Effector CD8-positive, alpha-beta T cell (primary cell): ENCODE measurements around the gene P2RY12.

Experiments used
- DNase-seq: peaks from one replicate; lab custom pipeline; 2025; lab: John Stamatoyannopoulos, UW

The P2RY12 gene

DNA sequence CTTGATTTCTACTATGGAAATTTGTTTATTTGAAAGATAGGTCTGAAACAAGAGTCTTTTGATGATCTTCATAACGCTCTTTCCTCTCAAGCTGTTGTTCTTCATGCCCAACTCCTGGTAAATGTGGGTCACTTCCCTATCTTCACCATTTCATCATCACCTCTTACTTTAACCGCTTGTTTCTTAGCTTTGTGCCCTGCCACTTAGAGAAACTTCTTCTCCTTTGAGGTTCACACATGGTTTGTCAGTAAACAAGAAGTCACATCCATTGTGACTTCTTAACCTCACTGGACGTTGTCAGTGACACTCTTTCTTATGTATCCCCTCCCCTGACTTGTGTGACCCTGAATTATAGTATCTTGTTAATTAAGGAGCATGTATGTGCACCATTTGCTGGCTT, 38.3 kb downstream of the P2RY12 start:
- DNase-seq, result no peak

DNA sequence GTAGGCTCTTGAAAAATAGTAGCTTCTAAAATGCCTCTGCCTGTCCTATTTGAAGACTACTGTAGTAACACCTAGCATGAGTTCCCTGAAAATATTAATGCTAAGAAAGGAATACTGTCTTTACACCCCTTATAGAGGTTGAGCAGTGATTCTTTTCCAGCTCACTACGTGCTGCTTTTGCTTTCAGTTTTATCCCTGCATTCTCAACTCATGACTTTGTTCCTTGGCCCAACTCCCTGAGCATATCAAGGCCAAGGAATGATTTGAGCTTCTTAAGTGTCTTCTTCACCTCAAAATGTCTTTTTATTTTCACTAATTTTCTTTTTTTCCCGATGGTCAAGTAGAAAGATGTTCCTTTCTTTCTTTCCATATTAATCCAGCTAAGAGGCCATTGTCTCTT, 38.7 kb downstream of the P2RY12 start:
- no peak for DNase-seq

DNA sequence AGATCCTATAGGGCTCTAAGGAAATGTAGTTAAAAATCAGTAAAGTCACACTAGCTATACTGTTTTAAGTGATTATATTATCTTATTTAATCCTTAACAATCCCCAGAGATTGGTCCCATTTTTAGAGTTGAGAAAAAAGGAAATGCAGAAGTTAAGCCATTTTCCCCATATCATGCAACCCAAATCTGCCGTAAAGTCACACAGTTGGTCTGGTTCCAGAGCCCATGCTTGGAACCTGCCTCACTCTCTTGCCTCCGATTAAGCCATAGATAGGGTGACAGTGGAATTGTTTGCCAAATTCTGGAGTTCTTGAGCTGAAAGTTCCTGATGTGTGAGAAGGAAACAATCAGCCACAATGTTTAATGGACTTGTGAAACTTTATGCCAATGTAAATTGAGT, 52.9 kb downstream of the P2RY12 start:
- DNase-seq, result no peak

DNA sequence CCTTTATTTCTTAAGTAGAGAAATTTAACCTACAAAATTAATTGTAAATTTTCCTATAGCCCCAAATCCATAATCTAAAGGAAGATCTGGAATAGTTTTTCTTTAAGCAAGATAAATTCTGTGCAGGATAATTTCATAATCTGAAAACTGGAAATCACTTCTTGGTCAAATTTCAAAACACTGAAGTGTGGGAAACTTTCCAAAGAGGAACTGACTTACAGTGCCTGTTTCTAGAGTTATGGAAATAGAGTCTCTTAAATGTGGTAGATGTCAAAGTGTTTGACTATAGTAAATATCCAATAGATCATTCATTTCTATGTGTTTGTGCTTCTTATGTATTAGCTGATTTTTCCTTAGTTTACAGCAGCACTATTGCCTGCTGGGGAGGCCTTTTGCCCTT, 53.7 kb downstream of the P2RY12 start:
- DNase-seq, result no peak

DNA sequence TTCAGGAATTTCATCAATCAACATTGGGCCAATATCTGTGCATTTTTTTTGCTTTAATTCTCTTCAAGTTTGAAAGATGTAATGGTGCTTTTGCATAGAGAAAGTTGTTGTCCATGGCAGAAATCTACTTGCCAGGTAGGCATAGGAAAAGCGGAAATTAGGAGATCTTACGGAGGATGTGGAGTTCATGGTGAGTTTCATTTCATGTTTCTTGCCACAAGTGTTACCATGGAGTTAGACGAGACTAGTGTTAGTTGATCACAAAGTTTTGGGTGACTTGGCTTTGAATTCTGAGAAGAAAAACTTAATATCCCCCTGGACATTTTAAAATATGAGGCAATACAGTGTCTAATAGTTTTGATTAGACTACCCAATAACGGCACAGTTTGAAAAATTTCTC, 54.2 kb downstream of the P2RY12 start:
- DNase-seq, result no peak

DNA sequence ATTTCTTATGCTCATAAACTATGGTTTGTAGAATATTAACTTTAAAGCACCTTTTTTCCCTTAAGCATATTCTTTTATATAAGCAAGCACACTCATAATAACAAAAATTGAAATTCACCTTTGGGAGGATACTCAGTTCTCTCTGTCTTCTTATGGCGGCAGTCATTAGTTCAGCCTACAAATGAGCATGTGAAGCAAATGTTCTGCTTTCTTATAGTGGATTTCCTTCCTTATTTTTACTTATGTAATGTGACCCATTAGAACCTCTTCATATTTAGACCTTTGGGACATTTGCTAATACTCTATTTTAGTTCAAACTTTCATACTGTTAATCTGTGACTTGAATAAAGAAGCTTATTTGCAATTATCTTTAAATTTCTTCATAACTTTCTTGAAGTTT, 55.2 kb downstream of the P2RY12 start, which contains the start of gene P2RY13:
TSS of gene P2RY13 (minus strand) at position 187 of the 400 bp plus-strand sequence. CDS start at position 166, 21 bp downstream.
- no peak for DNase-seq

DNA sequence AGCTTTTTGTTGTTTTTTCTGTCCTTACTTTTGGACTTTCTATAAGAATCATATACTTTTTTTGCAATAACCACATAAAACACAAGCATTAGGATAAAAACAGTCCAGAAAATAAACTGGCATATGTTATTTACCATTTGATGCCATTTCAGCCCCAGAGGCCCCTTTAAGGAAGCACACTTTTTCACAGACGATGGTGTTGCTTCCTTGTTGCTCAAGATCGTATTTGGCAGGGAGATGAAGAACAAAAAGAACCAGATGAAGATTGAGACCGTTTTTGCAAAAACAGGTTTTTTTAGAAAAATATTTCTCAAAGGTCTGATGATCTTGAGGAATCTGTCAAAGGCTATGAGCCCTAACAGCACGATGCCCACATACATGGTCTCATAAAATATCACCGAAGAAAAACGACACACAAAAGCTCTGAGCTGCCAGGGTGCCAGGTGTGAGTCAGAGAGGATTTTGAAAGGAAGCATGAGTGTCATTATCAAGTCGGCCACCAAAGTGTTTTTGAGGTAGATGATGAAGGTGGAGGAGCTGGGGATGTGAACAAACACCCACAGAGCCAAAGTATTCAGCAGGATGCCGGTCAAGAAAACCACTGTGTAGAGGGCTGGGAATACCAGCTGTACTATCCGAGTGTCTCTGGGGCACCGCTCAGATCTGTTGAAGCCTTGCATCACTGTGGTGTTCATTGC, 56.1 kb downstream of the P2RY12 start:
- DNase-seq, result no peak

DNA sequence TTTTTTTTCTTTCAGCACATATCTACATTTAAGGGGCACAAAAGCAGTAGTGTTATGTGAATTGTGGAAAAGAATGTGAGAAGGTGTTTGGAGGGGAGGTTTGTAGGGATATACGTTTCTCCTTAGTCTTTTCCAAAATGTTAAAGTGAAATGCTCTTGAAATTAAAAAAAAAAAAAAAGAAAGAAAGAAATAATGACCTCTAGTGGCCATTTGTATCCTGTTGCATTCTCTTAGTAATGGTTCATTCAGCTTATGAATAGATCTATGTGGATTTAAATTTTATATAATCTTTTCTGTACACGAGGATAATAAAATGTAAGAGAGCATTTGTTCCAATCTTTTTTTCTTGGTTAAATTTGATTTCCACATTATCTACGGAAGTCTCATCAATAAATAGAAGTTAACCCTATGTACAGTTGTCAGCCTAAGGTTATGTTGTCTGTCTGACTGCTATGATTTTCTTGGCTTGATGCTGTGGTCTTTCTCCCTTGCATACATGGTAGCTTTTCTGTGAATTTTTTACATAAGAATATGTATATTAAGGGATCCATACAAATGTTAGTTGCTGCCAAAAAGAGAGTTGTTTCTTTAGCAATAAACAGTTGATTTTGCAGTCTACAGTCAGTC, 56.9 kb downstream of the P2RY12 start:
- DNase-seq, result no peak

DNA sequence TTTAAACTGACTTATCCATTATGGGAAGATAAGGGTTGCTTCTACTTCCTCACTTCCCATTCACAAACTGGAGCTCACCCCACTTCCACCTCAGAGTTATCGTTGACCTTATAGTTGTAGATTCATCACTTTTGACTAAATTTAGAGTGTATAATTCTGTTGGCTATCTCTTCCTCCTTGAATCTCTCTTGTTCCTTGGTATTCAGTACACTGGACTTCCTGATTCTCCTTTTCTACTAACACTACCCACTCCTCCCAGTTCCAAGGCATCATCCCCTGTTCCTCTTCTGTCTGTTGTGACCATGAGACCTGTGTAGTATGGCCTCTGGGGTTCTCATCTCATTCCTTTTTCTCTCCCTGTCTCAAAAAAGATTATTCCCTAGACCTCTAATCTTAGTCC, 62.0 kb downstream of the P2RY12 start:
- DNase-seq, result no peak

DNA sequence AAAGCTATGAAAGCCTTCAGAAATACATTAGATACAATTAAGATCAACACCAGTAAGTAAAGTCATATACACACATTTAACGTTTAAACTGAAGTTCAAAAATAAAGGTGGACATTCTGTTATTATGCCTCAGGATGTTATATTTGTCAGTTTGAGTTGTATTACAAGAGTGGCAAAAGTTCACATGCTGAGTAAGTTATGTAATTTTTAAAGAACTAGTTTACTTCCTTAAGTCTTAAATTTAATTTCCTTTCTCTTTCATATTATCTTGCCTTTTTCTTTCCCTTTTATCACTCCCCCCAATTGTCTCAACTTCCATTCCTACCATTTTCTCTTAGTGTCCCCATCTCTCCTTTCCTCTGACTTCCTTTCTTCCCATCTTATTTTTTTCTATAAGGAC, 63.0 kb downstream of the P2RY12 start:
- DNase-seq, result no peak

DNA sequence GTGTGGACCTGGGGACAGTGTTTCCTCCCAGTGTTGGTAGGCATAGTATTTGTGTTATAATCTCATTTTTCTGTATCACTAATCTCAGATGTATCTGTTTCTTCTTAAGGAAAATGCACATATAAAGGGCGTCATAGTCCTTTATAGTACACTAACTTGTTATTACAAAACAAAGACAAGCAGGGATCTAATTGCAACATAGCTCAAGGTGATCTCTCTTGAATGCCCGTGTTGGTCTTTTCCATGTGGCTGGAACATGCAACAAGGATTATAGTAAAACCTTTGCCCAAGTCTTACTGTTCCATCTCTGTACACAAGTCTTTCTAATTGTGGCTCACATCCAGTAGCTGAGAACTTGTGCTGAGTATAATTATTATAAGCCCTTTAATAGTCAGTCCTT, 64.4 kb downstream of the P2RY12 start:
- DNase-seq, result no peak

DNA sequence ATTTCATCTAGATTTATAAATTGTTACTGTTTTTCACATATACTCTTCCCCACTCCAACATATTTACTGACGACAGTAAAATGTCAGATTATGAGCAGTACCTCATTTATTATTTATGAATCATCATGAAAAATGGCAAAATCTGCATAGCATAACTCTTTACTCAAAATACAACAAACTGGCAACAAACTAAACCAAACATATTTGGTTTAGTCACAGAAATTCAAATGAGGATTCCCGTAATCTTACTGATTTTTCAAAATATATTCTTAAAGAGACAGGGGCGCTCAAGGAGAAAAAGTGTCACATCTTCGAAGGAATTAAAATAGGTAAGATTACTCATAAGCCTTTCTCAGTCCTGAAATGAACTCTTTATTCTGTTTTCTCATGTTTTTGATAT, 64.9 kb downstream of the P2RY12 start:
- DNase-seq, result no peak

DNA sequence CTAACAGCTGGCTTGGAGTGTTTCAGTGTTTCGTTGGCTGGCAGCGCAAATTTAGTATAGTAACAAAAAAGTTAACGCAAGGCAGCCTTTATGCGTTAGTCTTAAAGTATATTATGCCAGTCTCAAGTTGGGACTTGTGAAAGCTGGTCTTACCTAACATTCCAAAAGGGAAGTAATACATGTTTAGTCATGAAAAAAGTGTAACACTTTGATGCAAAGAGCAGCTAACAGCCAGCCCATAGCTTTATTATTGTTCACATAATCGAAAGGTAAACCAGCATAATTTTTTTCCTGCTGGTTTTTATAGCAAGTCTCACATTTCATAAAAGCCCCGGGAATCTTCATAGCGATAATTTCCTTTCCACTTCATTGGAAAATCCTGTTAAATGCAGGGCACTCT, 65.6 kb downstream of the P2RY12 start:
- DNase-seq, result no peak

DNA sequence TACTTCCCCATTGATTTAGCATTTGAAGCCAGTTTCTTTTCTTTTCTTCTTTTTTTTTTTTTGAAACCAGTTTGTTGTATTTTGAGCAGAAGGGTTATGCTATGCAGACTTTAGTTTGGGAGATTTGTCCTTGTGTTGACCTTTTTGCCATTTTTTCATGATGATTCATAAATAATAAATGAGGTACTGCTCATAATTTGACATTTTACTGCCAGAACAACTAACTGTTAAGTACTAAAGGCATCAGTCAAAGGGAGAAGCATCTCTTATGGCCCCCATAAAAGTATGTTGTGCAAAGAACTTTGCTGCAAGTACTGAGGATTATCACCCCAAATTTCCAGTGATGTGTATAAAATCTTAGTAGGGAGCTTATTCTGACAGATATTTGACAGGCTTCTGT, 66.2 kb downstream of the P2RY12 start:
- DNase-seq, result no peak

DNA sequence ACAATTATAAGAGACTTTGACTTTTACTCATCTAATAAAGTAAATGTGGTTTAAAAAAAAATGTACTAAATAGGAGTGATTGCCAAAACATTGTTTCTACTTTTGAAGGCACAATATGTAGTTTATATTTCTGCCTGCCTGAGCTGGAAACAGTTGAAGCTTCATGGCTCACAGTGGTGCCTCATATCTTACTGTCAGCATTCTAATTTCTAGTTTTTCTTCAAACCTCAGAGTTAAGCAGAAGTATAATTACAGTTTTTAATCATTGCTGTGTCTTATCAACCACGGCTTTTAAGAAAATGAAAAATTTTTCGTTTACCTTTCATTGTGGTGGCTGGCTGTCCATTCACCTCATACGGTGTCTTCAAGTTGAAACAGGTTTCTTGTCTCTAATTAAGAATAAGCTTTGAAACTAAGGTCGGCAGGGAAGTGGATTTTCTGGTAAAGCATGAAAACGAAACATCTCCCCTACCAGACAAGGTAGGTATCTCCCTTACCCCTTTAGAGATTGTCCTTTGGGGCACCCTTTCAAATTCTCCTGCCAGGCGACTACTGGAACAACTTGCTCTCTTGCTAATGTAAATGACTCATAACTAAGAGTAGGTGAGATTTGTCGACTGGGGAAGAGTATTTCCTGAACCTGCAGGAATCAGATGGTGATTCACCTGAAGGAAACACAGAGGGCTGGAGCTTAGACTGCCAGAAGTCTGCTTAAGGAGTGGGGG, 68.1 kb downstream of the P2RY12 start, which contains the start of gene GPR87:
TSS of gene GPR87 (minus strand) at position 554 of the 725 bp plus-strand sequence. CDS start 16,720 bp downstream, outside the sequence.
- DNase-seq, result no peak

DNA sequence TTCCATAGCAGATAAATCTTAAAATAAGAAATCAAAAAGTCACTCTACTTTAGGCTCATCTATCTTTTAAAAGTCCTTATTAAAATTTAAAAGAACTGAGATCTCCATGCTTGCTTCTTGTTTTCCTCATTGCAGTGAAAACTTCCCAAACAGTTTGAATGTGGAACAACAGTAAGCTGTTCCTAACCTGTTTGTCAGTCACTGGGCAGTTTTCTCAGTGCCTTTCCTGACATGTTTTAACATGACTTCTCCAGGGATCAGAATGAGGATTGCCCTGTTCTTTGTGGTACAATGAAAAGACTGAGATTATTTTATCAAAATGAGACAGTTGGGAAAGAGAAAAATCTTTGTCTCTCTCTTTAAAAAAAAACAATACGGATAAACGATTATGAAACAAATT, 68.7 kb downstream of the P2RY12 start:
- no peak for DNase-seq

DNA sequence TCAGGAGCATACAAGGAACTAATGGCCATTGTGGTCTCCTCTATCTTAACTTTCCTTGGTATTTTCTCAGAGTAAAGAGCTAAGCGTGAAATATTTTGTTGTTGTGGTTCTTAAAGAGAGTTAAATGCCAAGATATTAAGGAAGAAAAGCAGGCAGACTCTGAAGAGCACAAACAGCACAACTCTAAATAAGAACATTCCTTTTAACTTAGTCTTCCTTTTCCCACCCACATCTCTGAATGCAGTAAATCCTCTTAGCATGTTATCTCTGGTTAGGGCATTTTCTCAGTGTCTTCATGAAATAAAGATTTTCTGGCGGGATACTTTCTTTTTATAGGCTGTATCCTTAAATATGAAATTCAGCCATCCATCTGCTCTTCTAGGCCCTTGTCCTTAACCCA, 69.4 kb downstream of the P2RY12 start:
- DNase-seq, result no peak

DNA sequence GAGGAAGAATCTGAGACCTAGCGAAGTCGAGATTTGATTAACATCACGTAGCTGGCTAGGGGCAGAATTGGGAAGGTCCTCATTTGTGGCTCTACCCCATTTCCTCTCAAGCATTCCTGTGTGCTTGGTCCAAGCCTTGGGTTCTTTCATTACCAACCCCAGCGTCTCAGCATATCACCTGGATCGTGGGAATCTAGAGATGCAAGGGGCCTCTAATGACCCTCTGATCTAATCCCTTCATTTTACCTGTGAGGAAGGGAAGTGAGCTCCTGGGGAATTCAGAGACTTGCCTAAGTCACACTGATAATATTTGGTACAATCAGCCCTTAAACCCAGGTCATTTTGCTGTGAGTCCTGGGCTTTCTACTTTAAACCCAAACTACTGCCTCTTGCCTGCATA, 70.0 kb downstream of the P2RY12 start:
- no peak for DNase-seq

DNA sequence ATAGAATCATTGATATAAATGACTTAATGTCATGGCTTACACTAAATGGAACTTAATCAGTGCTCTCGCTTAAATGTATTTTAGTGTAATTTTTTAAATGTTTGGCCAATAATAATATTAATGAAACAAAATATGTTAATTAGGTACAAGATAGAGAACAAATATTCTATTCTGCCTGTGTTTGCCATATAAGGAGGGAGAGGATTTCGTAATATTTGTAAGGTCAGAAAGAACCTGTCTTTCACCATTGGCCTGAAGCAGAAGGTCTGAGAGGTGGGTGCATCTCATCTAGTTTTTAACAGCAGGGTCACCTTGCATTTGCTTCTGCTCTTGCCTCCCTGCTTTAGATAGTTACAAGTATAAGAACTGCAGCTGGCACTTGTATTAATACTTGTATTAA, 70.4 kb downstream of the P2RY12 start:
- no peak for DNase-seq

DNA sequence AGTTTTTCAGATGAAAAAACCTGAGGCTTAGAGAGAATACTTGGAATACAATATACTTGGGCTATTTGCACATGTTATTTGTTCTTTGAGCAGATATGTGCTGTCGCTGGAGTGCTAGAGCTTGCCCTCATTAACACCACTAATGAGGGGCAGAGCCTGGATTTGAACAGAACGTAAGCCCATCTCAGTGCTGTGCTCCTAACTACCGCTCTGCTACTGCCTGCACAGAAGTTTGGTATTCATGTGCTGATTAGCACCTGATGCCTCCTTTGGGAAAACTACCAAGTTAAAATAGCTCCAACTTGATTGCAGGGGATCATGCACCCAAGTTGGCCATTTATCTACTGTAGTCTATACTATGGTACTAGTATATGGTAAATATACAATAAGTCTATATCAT, 71.6 kb downstream of the P2RY12 start:
- no peak for DNase-seq

DNA sequence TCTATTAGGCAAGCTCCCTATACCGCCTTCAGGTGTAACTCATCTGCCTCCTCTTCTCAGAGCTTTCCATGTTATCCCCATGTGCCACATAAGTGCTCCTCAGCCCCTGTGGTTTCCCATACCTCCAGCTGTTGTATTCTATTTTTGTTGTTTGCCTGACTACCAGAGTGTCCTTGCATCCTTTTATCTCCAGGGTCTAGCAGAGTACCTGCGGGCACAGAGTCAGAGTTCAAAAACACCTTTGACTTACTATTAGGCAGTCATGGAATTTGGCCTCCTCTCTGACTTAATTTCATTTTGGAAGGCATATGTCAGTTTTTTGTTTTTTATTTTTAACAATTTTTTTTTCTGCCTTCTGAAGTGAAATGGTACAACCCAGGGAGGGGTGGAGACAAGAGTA, 75.0 kb downstream of the P2RY12 start:
- no peak for DNase-seq

DNA sequence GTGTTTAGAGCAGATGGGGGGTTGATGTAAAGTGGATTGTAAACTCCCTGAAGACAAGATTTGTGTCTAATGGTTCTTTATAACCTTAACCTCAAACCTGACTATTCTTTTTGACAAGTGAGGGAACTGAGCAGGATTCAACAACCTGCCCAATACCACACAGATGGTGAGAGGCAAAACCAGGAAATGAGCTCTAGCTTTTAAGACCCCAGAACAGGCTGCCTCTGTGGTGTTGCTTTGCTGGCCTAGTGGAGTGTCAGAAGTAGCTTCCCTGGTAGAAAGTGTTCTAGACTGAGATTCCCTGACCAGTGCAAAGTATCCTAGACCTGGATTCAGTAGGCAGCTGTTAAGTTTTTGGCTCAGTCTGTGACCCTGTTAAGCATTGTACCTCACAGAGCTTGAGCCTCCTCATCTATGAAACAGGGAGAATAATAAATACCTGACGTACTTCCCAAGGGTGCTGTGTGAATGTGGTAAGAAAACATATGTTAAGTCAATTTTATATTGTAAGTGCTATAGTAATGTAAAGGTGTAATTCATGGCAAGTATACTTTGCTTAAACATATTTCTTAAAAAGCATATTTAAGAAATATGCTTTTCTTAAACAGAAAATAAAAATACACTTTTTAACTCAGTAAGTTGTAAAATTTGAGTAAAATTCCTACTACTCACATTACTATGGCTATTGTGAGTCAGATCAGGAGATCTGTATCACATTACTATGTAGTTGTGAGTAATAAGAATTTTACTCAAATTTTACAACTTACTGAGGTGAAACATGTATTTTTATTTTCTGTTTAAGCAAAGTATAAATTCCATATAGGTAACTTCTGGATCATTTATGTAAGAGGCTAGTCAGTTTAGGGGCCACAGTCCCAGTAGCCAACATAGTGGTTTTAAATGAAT, 76.7 kb downstream of the P2RY12 start:
- DNase-seq, result no peak
